Measurements from ENCODE around the gene CDH26. TPM values are rescaled to one million over a fixed set of nuclear protein-coding genes. Genes with fewer than 3 reads are reported as not detected.

CDH26 gene
- total RNA-seq, 1 donor from 2014 or later, result not detected

DNA sequence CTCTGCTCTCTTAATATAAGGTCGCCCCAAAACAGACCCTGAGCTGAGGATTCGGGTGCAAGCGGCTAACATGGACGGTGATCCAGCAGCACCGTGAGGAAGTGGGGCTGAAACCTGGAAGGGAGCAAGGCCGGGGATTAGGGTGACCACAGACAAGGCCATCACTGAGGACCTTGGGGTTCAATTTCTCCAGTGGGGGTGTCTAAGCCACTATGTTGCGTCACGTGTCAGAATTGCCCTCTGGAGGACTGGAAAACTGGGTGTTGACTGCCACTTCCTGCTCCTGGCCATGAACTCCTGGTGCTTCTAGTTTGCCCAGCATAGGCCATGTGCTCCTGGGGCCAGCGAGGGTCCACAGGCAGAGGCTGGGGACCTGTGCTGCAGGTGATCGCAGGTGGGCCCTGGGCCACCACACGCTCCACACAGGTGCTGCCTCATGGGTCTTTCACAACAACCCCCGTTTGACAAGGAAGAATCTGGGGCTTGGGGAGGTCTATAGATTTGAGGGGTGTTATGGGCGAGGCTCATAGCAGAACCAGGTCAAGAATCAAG is 101.9 kb downstream of the CDH26 start:
- no peak for TF ChIP-seq CTCF (conservative IDR thresholded peaks at IDR 0.05; ENCODE audit: low read depth, low read length)
- no peak overlapping the region for H3K4me3 ChIP-seq (ENCODE audit: low read depth, low read length)
- no peak for DNase-seq (ENCODE audit: low read depth)

GRCh38 chr20:60060593-60060992 is 102.4 kb downstream of the CDH26 start:
- DNase-seq (ENCODE audit: low read depth), result no peak
- H3K4me3 ChIP-seq (ENCODE audit: low read depth, low read length), result no peak overlapping the region
- no peak for TF ChIP-seq CTCF (conservative IDR thresholded peaks at IDR 0.05; ENCODE audit: low read depth, low read length)

- TF ChIP-seq CTCF (conservative IDR thresholded peaks at IDR 0.05; ENCODE audit: low read depth, low read length), result no peak
- no peak for DNase-seq (ENCODE audit: low read depth)
- H3K4me3 ChIP-seq (ENCODE audit: low read depth, low read length), result no peak overlapping the region
Observed at GRCh38 chr20:60062431-60063047, 104.3 kb downstream of the CDH26 start.

- no peak for TF ChIP-seq CTCF (conservative IDR thresholded peaks at IDR 0.05; ENCODE audit: low read depth, low read length)
- H3K4me3 ChIP-seq (ENCODE audit: low read depth, low read length), result no peak overlapping the region
- DNase-seq (ENCODE audit: low read depth), result no peak
Observed at GRCh38 chr20:60063048-60063451, 104.8 kb downstream of the CDH26 start.

- no peak for TF ChIP-seq CTCF (conservative IDR thresholded peaks at IDR 0.05; ENCODE audit: low read depth, low read length)
- H3K4me3 ChIP-seq (ENCODE audit: low read depth, low read length), result no peak overlapping the region
- DNase-seq (ENCODE audit: low read depth), result no peak
Observed at GRCh38 chr20:60063739-60064380, 105.6 kb downstream of the CDH26 start.

Other genes starting within 250 kb of the CDH26 start
- 0.29 and 1.2 TPM in 2 replicates for gene SYCP2, start 24.8 kb upstream of the CDH26 start, total RNA-seq
- gene PPP1R3D, start 18.1 kb upstream of the CDH26 start, total RNA-seq, result 3.7 and 5.1 TPM in 2 replicates
- 4.3 and 6.4 TPM in 2 replicates for gene FAM217B, start 18.0 kb upstream of the CDH26 start, total RNA-seq